Measurements from ENCODE around the gene GGA1. TPM values are rescaled to one million over a fixed set of nuclear protein-coding genes. Genes with fewer than 3 reads are reported as not detected.

The GGA1 gene
- total RNA-seq, 1 experiment from 2014 or later, result 34.1 TPM

DNA sequence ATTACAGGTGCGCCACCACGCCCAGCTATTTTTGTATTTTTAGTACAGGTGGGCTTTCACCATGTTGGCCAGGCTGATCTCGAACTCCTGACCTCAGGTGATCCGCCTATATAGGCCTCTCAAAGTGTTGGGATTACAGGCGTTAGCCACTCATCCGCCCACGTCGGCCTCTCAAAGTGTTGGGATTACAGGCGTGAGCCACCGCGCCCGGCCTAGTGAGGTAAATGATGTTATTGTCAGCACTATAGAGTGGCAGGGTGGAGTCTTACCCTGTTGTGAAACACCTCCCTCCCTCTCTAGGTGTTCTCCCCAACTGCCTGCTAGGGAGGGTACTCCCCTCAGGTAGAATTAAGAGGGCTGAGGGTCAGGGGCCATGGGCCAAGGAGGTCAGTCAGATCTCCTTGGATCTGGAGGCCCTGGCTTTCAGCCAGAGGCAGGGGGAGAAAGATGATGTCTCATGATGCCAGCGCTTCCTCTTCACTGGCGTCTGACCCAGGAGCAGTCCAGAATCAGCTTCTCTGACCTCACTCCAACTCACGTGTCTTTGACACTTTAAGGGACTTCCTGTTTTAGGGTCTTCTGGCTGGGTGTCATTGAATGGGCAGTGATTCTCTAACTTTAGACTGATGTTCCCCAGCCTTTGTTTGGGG, 2.0 kb downstream of the GGA1 start:
- Histone ChIP-seq H3K27me3 (peaks cover under 1% of the 10 kb centered on the region; the same call in 1 of the 2 replicates), H3K27ac (no peak overlapping the region), H3K36me3 (peaks cover 4% of the 10 kb centered on the region; the same call in 1 of the 2 replicates), H3K9me3 (replicated peaks) (no peaks in the 10 kb centered on the region), H3K4me3 (no peak overlapping the region), H3K4me1 (no peaks in the 10 kb centered on the region)
- DNase-seq, result no peak

DNA sequence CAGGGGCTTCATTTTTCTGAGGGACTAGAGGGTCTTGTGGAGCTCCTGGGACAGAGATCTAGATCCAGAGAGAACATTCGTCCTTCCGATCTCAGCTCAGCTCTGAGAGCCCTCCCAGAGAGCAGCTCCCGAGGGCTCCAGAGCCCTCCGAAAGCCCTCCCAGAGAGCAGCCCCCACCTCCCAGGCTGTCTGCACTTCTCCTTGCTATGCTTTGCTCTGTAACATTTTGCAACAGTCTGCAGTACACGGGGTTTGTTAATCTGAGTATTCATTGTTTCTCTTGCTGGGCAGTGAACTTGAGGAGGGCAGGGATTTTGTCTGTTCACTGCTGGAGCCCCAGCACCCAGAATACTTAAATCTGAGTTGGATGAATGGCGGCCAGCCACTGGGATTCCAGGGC, 2.6 kb downstream of the GGA1 start:
- no peak overlapping the region for H3K27ac ChIP-seq
- no peaks in the 10 kb centered on the region for H3K4me1 ChIP-seq
- H3K27me3 ChIP-seq, result no peaks in the 10 kb centered on the region
- no peak for DNase-seq
- H3K4me3 ChIP-seq, result no peak overlapping the region
- peaks cover 4% of the 10 kb centered on the region; the same call in 1 of the 2 replicates for H3K36me3 ChIP-seq
- H3K9me3 ChIP-seq (replicated peaks), result no peaks in the 10 kb centered on the region

DNA sequence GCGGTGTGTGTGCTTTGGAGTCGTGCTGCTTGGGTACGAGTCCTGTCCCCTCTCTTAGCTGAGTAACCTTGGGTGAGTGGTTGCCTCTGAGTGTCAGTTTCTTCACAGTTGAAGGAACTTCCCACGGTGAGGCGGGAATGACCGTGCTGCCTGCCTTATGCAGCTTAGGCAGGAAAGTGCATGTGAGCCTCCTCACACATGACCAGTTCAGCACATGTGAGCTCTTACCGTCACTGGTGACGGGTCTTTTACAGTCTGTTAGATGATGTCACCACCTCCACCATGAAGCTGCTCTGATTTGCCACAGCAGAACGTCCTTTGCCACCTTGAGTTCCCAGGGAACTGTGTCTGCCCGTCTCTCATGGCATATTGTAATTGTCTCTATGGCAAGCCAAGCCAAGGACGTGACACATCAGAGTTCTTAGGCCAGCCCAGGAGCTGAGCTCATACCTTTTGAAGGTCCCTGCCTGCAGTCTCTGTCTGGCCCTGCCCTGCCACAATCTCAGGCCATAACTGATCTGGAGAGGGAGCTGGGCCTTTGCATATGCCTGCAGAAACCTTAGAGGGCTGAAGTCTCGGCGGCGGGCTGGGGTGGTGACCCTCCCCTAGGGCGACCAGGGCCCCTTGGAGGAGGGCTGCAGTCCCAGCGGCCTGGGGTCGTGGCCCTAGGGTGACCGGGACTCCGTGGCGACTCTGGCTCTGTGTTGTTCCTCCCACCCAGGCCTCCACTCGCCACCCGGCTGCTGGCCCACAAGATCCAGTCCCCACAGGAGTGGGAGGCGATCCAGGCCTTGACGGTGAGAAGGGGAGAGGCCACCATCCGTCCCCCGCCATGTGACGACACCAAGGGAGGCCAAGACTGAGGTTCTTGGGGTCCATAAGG, 7.8 kb downstream of the GGA1 start:
- Histone ChIP-seq H3K36me3 (peaks cover 6% of the 10 kb centered on the region; the same call in 1 of the 2 replicates), H3K9me3 (replicated peaks) (no peaks in the 10 kb centered on the region), H3K27me3 (no peaks in the 10 kb centered on the region), H3K4me3 (no peak overlapping the region), H3K27ac (no peak overlapping the region), H3K4me1 (no peaks in the 10 kb centered on the region)
- no peak for DNase-seq

DNA sequence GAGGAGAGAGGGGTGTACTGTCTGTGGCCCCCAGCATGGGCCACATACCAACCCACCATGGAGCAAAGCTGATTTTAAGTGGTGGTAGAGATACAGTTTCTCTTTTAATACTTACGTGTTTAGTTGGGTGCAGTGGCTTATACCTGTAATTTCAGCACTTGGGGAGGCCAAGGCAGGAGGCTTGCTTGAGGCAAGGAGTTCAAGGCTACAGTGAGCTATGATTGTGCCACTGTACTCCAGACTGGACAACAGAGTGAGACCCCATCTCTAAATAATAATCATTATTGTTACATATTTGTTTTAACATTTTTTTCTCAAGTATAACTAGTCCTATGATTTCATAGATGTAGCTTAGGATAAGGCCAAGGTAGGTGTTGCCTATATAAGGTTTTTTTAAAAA, 8.8 kb downstream of the GGA1 start:
- Histone ChIP-seq H3K36me3 (peaks cover 6% of the 10 kb centered on the region; the same call in 1 of the 2 replicates), H3K27ac (no peak overlapping the region), H3K4me3 (no peak overlapping the region), H3K27me3 (no peaks in the 10 kb centered on the region), H3K4me1 (no peaks in the 10 kb centered on the region), H3K9me3 (replicated peaks) (no peaks in the 10 kb centered on the region)
- no peak for DNase-seq

DNA sequence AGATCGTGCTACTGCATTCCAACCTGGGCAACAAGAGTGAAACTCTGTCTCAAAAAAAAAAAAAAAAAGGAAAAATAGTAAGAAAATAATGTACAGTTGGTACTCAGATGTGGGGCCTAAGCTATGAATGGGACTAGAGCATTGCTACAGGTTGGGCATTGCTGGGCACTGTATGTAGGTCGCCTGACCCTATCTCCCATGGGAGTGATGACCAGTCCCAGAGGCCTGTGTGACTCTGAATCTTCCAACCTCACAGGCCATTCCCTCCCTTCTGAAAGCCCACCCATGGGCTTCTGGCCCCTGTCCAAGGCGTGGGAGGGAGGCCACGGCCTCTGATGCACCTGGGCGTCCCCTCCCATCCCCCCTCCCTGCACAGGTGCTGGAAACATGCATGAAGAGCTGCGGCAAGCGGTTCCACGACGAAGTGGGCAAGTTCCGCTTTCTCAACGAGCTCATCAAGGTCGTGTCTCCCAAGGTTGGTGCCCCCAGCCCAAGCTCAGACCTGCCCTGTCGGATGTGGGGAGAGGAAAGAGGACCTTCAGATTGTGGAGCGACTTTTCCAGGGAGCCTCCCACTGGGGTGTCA, 9.5 kb downstream of the GGA1 start:
- Histone ChIP-seq H3K27me3 (no peaks in the 10 kb centered on the region), H3K36me3 (peaks cover 6% of the 10 kb centered on the region; the same call in 1 of the 2 replicates), H3K4me1 (no peaks in the 10 kb centered on the region), H3K27ac (no peak overlapping the region), H3K4me3 (no peak overlapping the region), H3K9me3 (replicated peaks) (no peaks in the 10 kb centered on the region)
- DNase-seq, result no peak

DNA sequence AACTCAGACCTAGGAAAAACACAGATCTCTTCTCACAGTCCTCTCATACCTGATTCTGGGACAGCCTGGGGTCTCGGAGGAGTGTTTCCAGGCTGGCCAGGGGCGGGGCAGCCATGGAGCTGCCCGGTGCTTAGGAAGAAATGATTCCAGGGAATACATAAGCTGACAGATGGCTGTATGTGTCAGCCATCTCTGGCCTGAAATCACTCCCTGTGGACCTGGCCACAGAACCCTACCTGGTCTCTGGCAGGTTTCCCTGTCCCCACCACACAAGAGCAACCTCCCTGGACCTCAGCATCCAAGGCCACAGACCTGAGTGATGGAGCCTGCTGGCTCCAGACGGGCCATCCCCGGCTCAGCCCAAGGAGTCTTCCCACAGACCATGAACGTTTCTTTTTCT, 10.0 kb downstream of the GGA1 start:
- Histone ChIP-seq H3K4me1 (no peaks in the 10 kb centered on the region), H3K36me3 (peaks cover 7% of the 10 kb centered on the region; the same call in 1 of the 2 replicates), H3K27me3 (no peaks in the 10 kb centered on the region), H3K4me3 (no peak overlapping the region), H3K9me3 (replicated peaks) (no peaks in the 10 kb centered on the region), H3K27ac (no peak overlapping the region)
- no peak for DNase-seq

DNA sequence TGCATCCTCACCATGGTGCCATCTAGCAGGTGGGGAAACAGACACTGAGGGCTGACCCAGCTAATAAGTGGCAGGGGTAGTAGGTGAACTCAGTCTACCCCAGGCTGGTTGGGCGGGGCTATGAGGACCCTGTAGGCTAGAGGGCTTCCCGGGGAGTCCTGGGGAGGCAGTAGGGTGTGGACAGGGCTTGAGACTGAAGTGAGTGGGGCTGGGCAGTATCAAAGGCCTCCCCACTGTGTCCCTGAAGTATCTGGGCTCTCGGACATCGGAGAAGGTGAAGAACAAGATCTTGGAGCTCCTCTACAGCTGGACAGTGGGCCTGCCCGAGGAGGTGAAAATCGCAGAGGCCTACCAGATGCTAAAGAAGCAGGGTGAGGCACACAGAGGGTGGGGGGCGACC, 11.4 kb downstream of the GGA1 start:
- peaks cover 6% of the 10 kb centered on the region; the same call in 1 of the 2 replicates for H3K4me1 ChIP-seq
- no peak overlapping the region for H3K27ac ChIP-seq
- no peak overlapping the region for H3K4me3 ChIP-seq
- no peaks in the 10 kb centered on the region for H3K9me3 ChIP-seq (replicated peaks)
- peaks cover 7% of the 10 kb centered on the region; the same call in 1 of the 2 replicates for H3K36me3 ChIP-seq
- no peak for DNase-seq
- no peaks in the 10 kb centered on the region for H3K27me3 ChIP-seq

DNA sequence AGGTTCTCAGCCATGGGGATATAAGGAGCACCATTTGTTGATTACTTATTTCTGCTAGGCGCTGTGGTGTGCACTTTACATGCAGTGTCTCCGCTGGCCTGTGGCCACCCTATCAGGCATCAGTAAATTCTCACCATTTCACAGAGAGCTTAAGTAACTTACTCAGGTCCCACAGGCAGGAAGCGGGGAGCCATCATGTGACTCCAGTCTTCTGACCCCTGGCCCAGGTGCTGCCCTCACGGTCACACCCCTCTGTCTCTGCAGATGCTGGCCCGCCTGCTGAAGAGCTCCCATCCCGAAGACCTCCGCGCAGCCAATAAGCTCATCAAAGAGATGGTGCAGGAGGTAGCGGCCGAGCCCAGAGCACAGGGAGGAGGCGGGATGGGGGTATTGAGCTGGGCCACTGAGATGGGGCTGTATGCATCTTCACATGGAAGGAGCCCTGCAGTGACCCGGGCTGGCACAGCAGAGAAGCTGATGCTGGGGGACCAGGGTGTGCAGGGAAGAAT, 12.8 kb downstream of the GGA1 start:
- Histone ChIP-seq H3K4me3 (no peak overlapping the region), H3K36me3 (peaks cover 7% of the 10 kb centered on the region; the same call in 1 of the 2 replicates), H3K27ac (no peak overlapping the region), H3K9me3 (replicated peaks) (no peaks in the 10 kb centered on the region), H3K27me3 (no peaks in the 10 kb centered on the region), H3K4me1 (peaks cover 9% of the 10 kb centered on the region; the same call in 1 of the 2 replicates)
- no peak for DNase-seq

DNA sequence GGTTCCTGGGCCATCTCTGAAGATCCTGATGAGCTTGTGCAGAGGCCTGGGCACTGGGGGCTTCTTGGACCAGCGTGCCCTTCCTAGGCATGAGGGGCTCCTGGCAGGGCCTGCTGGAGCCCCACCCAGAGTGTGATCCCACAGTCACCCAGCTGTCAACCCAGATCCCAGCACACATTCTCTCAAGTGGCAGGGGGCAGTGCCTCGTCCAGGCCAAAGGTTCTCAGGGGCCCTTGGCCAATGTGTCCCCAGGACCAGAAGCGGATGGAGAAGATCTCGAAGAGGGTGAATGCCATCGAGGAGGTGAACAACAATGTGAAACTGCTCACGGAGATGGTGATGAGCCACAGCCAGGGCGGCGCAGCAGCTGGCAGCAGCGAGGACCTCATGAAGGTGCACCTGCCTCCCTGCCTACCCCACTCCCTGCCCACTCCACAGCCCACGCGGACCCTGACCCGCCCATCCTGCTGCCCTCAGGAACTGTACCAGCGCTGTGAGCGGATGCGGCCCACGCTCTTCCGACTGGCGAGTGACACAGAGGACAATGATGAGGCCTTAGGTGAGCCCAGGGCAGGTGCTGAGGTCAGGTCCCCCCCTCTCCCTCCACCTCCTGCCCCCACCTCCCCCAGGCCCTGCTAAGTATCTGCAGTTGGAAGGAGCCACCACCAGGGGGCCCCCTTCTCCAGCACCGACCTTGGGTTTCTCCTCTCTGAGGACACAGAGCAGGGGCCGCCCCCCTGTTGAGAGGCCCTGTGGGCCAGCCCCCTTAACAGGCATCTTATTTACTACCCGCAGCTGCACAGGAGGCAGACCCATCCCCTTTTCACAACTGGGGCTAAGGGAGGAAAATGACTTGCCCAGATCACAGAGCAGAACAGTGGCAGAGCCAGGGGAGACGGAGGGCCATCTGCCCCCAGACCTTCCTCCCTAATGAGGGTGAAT, 14.7 kb downstream of the GGA1 start:
- peak; percentile 69 to 80 for DNase-seq
- no peak overlapping the region for H3K27ac ChIP-seq
- H3K9me3 ChIP-seq (replicated peaks), result no peaks in the 10 kb centered on the region
- H3K4me3 ChIP-seq, result no peak overlapping the region
- peaks cover 15% of the 10 kb centered on the region; the same call in 1 of the 2 replicates for H3K4me1 ChIP-seq
- 0 out of 2 replicates have a peak, but pooled peaks cover 4% of the 10 kb centered on the region for H3K36me3 ChIP-seq
- H3K27me3 ChIP-seq, result no peaks in the 10 kb centered on the region

DNA sequence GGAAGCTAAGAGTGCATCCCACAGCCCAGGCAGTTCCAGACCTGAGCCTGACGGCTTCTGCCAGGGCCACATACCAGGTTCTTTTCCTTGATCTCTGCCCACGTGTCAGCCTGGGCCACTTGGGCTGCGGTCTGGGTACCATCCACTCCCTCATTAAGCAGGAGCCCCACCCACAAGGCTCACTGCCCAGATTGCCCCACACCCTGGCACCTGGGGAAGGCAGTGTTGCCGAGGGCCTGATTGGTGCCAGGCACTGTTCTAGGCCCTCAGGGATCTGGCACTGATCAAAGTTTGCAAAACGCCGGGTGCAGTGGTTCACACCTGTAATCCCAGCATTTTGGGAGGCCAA, 15.4 kb downstream of the GGA1 start:
- H3K4me1 ChIP-seq, result peaks cover 15% of the 10 kb centered on the region; the same call in 1 of the 2 replicates
- no peaks in the 10 kb centered on the region for H3K9me3 ChIP-seq (replicated peaks)
- no peaks in the 10 kb centered on the region for H3K27me3 ChIP-seq
- no peak overlapping the region for H3K4me3 ChIP-seq
- H3K36me3 ChIP-seq, result 0 out of 2 replicates have a peak, but pooled peaks cover 4% of the 10 kb centered on the region
- no peak overlapping the region for H3K27ac ChIP-seq
- no peak for DNase-seq

DNA sequence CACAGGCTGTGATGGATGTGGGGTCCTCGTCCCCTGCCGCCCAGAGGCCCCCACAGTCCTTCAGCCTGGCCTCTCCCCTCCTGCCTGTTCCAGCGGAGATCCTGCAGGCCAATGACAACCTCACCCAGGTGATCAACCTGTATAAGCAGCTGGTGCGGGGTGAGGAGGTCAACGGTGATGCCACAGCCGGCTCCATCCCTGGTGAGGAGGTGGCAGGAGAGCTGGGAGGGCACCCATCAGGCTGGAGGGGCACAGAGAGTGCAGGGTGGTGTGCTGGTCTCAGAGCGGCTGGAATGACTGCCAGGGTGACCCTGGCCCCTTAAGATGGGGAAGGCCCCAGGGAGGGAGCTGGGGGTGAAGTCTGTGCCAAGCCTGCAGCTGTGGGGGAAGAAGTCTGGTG, 16.2 kb downstream of the GGA1 start:
- Histone ChIP-seq H3K9me3 (replicated peaks) (no peaks in the 10 kb centered on the region), H3K27me3 (no peaks in the 10 kb centered on the region), H3K4me3 (no peak overlapping the region), H3K36me3 (0 out of 2 replicates have a peak, but pooled peaks cover 4% of the 10 kb centered on the region), H3K27ac (no peak overlapping the region), H3K4me1 (peaks cover 15% of the 10 kb centered on the region; the same call in 1 of the 2 replicates)
- DNase-seq, result no peak

DNA sequence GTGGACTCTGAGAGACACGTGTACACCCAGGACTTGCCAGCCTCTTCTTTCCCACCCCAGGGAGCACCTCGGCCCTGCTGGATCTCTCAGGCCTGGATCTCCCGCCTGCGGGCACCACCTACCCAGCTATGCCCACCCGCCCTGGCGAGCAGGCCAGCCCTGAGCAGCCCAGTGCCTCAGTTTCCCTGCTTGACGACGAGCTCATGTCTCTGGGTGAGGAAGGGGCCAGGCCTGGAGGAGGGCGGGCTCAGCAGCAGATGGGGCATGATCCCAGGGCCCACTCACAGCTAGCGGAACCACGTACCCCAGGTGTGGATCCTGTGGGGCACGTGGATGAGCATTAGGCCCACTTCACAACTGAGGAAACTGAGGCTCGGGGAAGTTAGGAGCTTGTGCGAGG, 17.1 kb downstream of the GGA1 start:
- 0 out of 2 replicates have a peak, but pooled peaks cover 4% of the 10 kb centered on the region for H3K36me3 ChIP-seq
- H3K4me1 ChIP-seq, result peaks cover 15% of the 10 kb centered on the region; the same call in 1 of the 2 replicates
- DNase-seq, result no peak
- no peaks in the 10 kb centered on the region for H3K27me3 ChIP-seq
- H3K4me3 ChIP-seq, result no peak overlapping the region
- no peak overlapping the region for H3K27ac ChIP-seq
- H3K9me3 ChIP-seq (replicated peaks), result no peaks in the 10 kb centered on the region

DNA sequence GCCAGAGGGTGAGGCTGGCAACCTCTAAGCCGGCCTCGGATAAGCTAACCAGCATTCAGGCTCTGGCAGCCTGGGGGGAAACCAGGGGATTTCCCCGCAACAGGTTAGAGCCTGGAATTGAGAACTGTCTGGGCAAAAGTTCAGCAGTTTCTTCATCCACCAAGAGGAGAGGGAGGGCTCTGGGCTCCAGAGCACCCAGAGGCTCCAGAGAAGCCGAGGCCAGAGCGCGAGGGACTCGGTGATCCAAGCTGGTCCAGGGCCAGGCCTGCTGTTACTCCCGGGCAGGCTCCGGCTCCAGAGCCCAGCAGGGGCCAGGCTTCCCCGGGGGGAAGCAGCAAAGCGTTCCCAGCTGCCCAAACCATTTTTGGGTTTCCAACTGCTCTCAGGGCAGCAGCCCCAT, 17.5 kb downstream of the GGA1 start:
- H3K4me1 ChIP-seq, result peaks cover 15% of the 10 kb centered on the region; the same call in 1 of the 2 replicates
- no peaks in the 10 kb centered on the region for H3K27me3 ChIP-seq
- H3K27ac ChIP-seq, result no peak overlapping the region
- H3K4me3 ChIP-seq, result no peak overlapping the region
- H3K9me3 ChIP-seq (replicated peaks), result no peaks in the 10 kb centered on the region
- DNase-seq, result no peak
- 0 out of 2 replicates have a peak, but pooled peaks cover 4% of the 10 kb centered on the region for H3K36me3 ChIP-seq

Data from SJCRH30 (cell line).